Measurements from ENCODE around the gene STRN4.

Gene STRN4

DNA sequence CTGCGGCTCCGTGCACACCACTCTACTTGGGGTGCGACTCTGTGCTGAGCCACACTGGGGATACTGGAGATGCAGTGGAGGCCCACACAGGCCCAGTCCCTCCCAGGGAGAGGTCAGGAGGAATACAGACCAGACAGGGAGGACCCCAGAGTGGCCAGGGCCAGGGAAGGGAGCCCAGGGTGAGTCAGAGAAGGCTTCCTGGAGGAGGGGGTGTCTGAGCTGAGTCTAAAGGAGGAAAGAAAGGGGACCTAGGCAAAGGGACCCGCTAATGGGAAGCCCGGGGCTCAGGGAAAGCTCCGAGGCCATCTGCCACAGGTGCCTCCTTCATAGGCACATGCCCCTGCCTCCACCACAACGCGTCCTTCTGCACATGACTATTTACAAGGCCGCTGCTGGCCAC lies 16.1 kb downstream of the STRN4 start:
- Histone ChIP-seq H3K27me3 (ENCODE audit: insufficient read depth, low read depth, severe bottlenecking) (no peaks in the 10 kb centered on the region), H3K4me3 (ENCODE audit: low read depth, low read length) (no peak overlapping the region), H3K9me3 (ENCODE audit: severe bottlenecking) (no peaks in the 10 kb centered on the region), H3K36me3 (peaks cover 97% of the 10 kb centered on the region), H3K27ac (no peak overlapping the region)
- TF ChIP-seq CTCF (IDR thresholded peaks at IDR 0.05; ENCODE audit: low read depth, low read length), result no peak
- DNase-seq, result no peak

- Histone ChIP-seq H3K36me3 (peaks cover 97% of the 10 kb centered on the region), H3K27ac (no peak overlapping the region), H3K4me3 (ENCODE audit: low read depth, low read length) (no peak overlapping the region), H3K27me3 (ENCODE audit: insufficient read depth, low read depth, severe bottlenecking) (no peaks in the 10 kb centered on the region), H3K9me3 (ENCODE audit: severe bottlenecking) (no peaks in the 10 kb centered on the region)
- no peak for TF ChIP-seq CTCF (IDR thresholded peaks at IDR 0.05; ENCODE audit: low read depth, low read length)
- no peak for DNase-seq
Observed at GRCh38 chr19:46729696-46730095, 16.6 kb downstream of the STRN4 start.

DNA sequence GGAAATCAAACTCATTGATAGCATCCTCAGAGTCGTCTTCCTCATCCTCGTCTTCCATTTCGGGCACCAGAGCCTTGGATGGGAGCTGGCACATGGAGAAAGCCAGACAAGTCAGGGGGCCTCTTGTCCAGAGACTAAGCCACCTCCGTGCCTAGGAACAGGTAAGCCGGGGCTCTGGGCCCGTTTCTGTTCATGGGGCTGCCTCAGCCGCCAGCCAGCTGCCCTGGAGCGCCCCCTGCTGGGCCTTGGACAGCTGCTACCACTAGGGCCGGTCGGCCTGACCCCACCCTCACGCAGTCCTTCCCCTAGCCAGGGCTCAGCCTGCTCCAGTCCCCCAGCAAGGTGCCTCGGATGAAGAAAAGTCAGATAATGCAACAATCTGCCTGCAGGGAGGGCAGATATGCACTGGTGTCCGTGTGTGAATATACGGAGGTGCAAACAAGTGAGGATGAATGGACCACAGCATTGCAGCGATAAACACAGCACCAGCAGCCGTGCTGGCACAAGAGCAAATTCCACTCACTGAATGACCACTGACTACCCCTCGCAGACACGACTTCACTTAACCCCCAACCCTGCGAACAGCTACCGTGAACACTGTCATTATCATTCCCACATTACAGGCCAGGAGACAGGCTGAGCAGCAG lies 17.4 kb downstream of the STRN4 start:
- Histone ChIP-seq H3K4me3 (ENCODE audit: low read depth, low read length) (no peak overlapping the region), H3K27ac (no peak overlapping the region), H3K9me3 (ENCODE audit: severe bottlenecking) (no peaks in the 10 kb centered on the region), H3K36me3 (peaks cover 95% of the 10 kb centered on the region), H3K27me3 (ENCODE audit: insufficient read depth, low read depth, severe bottlenecking) (no peaks in the 10 kb centered on the region)
- peak; percentile 91 for TF ChIP-seq CTCF (IDR thresholded peaks at IDR 0.05; ENCODE audit: low read depth, low read length)
- peak; percentile 75 for DNase-seq

- H3K36me3 ChIP-seq, result peaks cover 95% of the 10 kb centered on the region
- H3K9me3 ChIP-seq (ENCODE audit: severe bottlenecking), result no peaks in the 10 kb centered on the region
- H3K27ac ChIP-seq, result no peak overlapping the region
- H3K4me3 ChIP-seq (ENCODE audit: low read depth, low read length), result no peak overlapping the region
- H3K27me3 ChIP-seq (ENCODE audit: insufficient read depth, low read depth, severe bottlenecking), result no peaks in the 10 kb centered on the region
- DNase-seq, result no peak
- no peak for TF ChIP-seq CTCF (IDR thresholded peaks at IDR 0.05; ENCODE audit: low read depth, low read length)
Observed at GRCh38 chr19:46728208-46728607, 18.0 kb downstream of the STRN4 start.

DNA sequence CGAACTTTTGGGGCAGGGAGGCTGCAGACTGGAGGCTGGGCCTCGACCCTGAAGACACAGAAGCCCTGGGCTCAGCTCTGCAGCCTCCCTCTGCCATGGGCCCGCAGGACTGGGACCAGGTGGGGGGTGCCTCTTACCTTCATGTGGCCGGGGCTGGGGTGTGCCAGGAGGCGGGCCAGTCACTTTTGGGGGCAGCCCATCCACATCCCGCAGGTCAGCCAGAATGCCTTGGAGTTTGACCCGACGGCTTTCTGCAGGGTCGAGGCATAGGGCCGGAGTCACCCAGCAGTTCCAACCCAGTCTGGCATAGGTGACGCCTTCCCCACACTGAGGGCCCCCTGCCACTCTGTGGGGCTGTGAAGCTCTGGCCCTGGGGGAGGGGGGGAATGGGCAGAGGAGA lies 18.5 kb downstream of the STRN4 start:
- H3K27me3 ChIP-seq (ENCODE audit: insufficient read depth, low read depth, severe bottlenecking), result no peaks in the 10 kb centered on the region
- no peak for DNase-seq
- TF ChIP-seq CTCF (IDR thresholded peaks at IDR 0.05; ENCODE audit: low read depth, low read length), result no peak
- H3K9me3 ChIP-seq (ENCODE audit: severe bottlenecking), result no peaks in the 10 kb centered on the region
- peaks cover 95% of the 10 kb centered on the region for H3K36me3 ChIP-seq
- no peak overlapping the region for H3K27ac ChIP-seq
- no peak overlapping the region for H3K4me3 ChIP-seq (ENCODE audit: low read depth, low read length)

GRCh38 chr19:46726971-46727501 lies 19.2 kb downstream of the STRN4 start:
- H3K27me3 ChIP-seq (ENCODE audit: insufficient read depth, low read depth, severe bottlenecking), result no peaks in the 10 kb centered on the region
- TF ChIP-seq CTCF (IDR thresholded peaks at IDR 0.05; ENCODE audit: low read depth, low read length), result no peak
- H3K27ac ChIP-seq, result no peak overlapping the region
- no peaks in the 10 kb centered on the region for H3K9me3 ChIP-seq (ENCODE audit: severe bottlenecking)
- DNase-seq, result no peak
- no peak overlapping the region for H3K4me3 ChIP-seq (ENCODE audit: low read depth, low read length)
- peaks cover 95% of the 10 kb centered on the region for H3K36me3 ChIP-seq
